Thyroid gland (tissue), 4 donors: ENCODE measurements around the gene TUBA1B. TPM values are rescaled to one million over a fixed set of nuclear protein-coding genes. Genes with fewer than 3 reads are reported as not detected.

Source experiments
- DNase-seq, 2 donors: peaks; one replicate each; pipeline ENCODE4 v3.0.0-alpha.2; 2019
- H3K27ac ChIP-seq, 3 donors: fragments of 200-600 bp; sonication (generic); 1 replicate in 2 of 3; 2 replicates in 1 of 3; pipeline ENCODE4 v1.5.1; 2016 to 2019; ENCODE audit warnings: mild to moderate bottlenecking in 1 of 3, moderate library complexity in 1 of 3
- H3K27me3 ChIP-seq: fragments of 200-600 bp; sonication (generic); one replicate; pipeline ENCODE4 v1.5.1; 2019
- H3K36me3 ChIP-seq, 2 donors: fragments of 200-600 bp; sonication (generic); one replicate each; pipeline ENCODE4 v1.5.1; 2016 to 2019
- H3K4me1 ChIP-seq, 2 donors: fragments of 200-600 bp; sonication (generic); one replicate each; pipeline ENCODE4 v1.5.1; 2017 to 2019
- H3K4me3 ChIP-seq, 3 donors: fragments of 200-600 bp; sonication (generic); replicated peaks in 1 of 3; 1 replicate in 2 of 3; 2 replicates in 1 of 3; pipeline ENCODE4 v1.5.1; 2016; ENCODE audit warnings: mild to moderate bottlenecking in 1 of 3
- H3K9me3 ChIP-seq: fragments of 200-600 bp; sonication (generic); one replicate; pipeline ENCODE4 v1.5.1; 2017
- POLR2A ChIP-seq, 2 donors: fragments of 450-650 bp; IDR thresholded peaks; one replicate each; pipeline ENCODE4 v1.6.1; 2017; ENCODE audit warnings: antibody characterized with exemption in 2 of 2, mild to moderate bottlenecking in 2 of 2, moderate library complexity in 1 of 2
- WGBS, 2 donors: methylation state at CpG; one replicate each; pipeline ENCODE4 v1.1.5; 2017; 5-methylcytosine and 5-hydroxymethylcytosine counted together
- intact Hi-C: fragments of 100-400 bp; cut with DNase I; formaldehyde crosslinking; loops from one replicate; pipeline ENCODE4 v1.15.1; 2023
- total RNA-seq, 4 donors: library from RNA; depleted of rRNA; stranded (reverse); fragments of >200 nt; gene quantifications; one replicate each; pipeline ENCODE4 v1.2.3, GENCODE V29; 2016
- TF ChIP-seq, protein P1 (sequence below), 6 experiments: fragments of 200-600 bp in 3 of 6; fragments of 450-650 bp in 3 of 6; sonication (generic) in 3 of 6; IDR thresholded peaks; one replicate each; pipeline ENCODE4 v1.5.1; 2016 to 2019; ENCODE audit warnings: antibody characterized with exemption in 6 of 6, mild to moderate bottlenecking in 2 of 6, inconsistent platforms in 1 of 6, moderate library complexity in 1 of 6

The TUBA1B gene
- total RNA-seq, 4 donors from 2014 or later: 284 to 653 (median 477) TPM

DNA sequence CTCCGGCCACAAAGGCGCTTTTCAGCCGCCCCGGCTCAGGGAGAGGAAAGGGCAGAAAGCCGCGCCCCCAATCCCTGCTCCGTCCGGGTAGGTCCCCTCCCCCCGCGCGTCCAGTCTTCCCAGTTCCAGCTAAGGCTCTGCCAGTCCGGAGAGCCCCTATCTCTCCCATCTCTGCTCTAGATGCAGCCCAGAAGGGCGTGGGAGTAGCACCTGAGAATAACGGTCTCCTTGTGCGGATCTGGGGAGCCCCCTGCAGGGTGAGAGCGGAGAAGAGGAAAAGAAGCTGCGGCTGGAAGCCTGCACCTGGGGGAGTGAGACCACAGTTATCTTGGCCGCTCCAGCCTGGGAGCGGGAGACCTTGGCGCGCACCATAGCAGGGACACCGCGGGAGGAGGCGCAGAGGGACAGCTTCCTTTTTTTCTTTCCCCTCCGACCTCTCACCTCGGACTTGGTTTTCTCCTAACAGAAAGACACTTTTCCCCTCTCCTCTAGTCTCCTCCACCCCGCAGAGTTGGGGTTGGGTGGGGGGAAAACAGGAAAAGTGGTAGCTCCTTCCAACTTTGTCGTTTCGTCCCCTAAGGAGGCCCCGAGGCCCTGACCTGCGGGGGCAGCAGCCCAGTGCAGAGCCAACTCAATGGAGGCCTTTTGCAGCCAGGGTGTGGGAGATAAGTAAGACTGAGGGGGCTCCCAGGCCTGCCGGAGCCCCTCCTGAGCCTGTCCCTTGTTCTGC is 38.9 kb downstream of the TUBA1B start:
- Histone ChIP-seq H3K4me3 (no peak overlapping the region), H3K9me3 (no peaks in the 10 kb centered on the region), H3K27ac (no peak overlapping the region), H3K27me3 (peaks cover 12% of the 10 kb centered on the region), H3K36me3 (peaks cover 3 to 8% of the 10 kb centered on the region in 2 donors), H3K4me1 (peaks cover 28 to 60% of the 10 kb centered on the region in 2 donors)
- peak; percentile 14 to 26 for DNase-seq
- TF ChIP-seq POLR2A (IDR thresholded peaks at IDR 0.05): no peak
- TF ChIP-seq, protein P1, sequence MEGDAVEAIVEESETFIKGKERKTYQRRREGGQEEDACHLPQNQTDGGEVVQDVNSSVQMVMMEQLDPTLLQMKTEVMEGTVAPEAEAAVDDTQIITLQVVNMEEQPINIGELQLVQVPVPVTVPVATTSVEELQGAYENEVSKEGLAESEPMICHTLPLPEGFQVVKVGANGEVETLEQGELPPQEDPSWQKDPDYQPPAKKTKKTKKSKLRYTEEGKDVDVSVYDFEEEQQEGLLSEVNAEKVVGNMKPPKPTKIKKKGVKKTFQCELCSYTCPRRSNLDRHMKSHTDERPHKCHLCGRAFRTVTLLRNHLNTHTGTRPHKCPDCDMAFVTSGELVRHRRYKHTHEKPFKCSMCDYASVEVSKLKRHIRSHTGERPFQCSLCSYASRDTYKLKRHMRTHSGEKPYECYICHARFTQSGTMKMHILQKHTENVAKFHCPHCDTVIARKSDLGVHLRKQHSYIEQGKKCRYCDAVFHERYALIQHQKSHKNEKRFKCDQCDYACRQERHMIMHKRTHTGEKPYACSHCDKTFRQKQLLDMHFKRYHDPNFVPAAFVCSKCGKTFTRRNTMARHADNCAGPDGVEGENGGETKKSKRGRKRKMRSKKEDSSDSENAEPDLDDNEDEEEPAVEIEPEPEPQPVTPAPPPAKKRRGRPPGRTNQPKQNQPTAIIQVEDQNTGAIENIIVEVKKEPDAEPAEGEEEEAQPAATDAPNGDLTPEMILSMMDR (IDR thresholded peaks at IDR 0.05): peak in 3 of 6 experiments; percentile 10 to 26 (median 15)
- WGBS, 2 donors: 9% methylated on average over 22 to 24 of the region's 32 CpGs
- intact Hi-C loops: no loop called here

DNA sequence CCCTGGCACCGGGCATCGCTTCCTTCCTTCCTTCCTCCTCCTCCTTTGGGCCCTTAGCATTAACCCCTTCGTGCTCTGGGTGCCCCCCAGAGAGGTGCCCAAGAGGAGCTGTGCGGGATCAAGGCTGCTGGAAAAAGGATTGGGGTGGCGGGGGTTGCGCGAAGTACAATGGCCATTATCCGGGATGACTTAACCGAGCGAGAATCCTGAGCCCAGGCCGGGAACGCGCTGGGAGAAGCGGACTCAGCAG is 39.4 kb downstream of the TUBA1B start:
- H3K4me1 ChIP-seq: peaks cover 28 to 60% of the 10 kb centered on the region in 2 donors
- H3K27me3 ChIP-seq: peaks cover 12% of the 10 kb centered on the region
- DNase-seq: no peak
- TF ChIP-seq POLR2A (IDR thresholded peaks at IDR 0.05): no peak
- TF ChIP-seq, protein P1 (IDR thresholded peaks at IDR 0.05): no peak
- H3K36me3 ChIP-seq: peaks cover 0 to 3% of the 10 kb centered on the region in 2 donors
- intact Hi-C loops: no loop called here
- 5 to 8% methylated on average over 11 to 12 of the region's 14 CpGs for WGBS, 2 donors
- H3K9me3 ChIP-seq: no peaks in the 10 kb centered on the region
- no peak overlapping the region for H3K27ac ChIP-seq
- no peak overlapping the region for H3K4me3 ChIP-seq

DNA sequence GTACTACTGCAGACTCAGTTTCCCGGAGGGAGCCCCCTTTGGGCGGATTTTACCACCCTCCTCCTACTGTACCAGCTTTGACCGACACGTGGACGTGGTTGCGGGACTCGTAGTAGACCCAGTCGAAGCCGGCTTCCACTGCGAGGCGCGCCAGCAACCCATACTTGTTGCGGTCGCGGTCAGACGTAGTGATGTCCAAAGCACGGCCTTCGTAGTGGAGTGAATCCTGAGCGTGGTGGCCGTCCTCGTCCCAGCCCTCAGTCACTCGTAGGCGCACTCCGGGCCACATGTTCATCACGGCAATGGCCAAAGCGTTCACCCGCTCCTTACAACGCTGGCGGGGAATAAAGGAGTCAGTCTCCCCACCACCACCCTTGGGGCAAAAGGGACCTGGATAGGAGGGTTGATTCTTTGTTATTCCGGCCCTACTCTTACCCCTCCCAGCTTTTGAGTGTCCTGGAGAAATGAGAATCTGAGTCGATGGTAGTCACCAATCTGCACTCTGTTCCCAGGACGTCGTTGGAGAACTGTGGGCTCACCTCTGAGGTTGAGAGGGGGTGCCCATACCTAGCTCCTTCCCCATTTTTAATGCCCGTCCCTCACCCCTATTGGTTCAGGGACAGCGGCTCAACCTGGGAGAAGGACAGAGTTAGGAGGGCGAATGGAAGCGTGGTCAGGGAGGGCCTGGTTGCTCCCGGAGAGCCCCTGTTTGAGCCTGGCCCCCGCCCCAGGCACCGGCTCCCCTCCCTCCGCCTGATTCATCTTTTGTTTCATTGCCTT is 39.9 kb downstream of the TUBA1B start:
- Histone ChIP-seq H3K4me3 (no peak overlapping the region), H3K36me3 (no peaks in the 10 kb centered on the region), H3K4me1 (peaks cover 28 to 60% of the 10 kb centered on the region in 2 donors), H3K27ac (no peak overlapping the region), H3K9me3 (no peaks in the 10 kb centered on the region), H3K27me3 (peaks cover 12% of the 10 kb centered on the region)
- DNase-seq: no peak
- intact Hi-C loops: no loop called here
- TF ChIP-seq POLR2A (IDR thresholded peaks at IDR 0.05): no peak
- TF ChIP-seq, protein P1 (IDR thresholded peaks at IDR 0.05): no peak
- 24 to 33% methylated on average over 15 to 28 of the region's 41 CpGs for WGBS, 2 donors

DNA sequence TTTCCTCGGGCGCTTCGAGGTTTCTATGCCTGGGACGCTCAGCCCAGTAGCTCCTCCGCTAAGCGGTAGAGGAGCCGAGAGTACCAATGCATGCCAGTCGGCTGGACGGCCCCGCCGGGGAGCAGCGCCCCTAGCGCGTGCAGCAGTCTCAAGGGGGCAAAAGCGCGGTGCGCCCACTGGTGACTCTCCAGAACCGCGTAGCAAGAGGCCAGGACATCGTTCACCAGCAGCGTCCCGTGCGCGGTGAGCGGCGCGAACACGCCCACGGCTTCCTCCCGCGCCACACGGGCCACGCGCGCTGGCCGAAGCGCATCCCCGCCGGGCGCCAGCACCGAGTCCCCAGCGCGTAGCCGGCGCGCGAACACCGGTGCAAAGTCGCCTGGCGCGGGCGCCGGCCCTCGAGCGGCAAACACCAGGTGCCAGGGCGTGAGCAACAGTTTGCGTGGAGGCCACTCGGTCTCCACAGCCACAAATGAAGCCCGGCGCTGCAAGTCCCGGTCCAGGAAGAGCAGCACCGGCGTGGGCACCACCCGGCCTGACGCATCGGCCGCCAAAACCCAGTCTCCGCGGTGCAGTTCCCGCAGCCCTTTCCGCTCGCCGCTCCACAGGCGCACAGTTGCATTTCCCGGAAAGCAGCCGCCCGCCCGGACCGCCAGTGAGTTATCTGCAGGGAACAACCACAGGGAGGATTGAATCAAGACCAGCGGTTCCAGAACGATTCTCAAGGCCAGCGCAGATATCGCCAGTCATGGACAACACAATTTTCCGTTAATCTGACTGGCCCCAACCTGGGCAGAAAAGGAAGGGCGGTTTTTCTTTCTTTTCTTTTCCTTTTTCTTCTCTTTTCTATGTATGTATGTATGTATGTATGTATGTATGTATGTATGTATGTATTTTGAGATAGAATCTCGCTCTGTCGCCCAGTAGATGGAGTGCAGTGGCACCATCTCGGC is 41.1 kb downstream of the TUBA1B start:
- WGBS, 2 donors: 7 to 12% methylated on average over 21 to 30 of the region's 88 CpGs
- TF ChIP-seq POLR2A (IDR thresholded peaks at IDR 0.05): no peak
- TF ChIP-seq, protein P1 (IDR thresholded peaks at IDR 0.05): no peak
- H3K4me1 ChIP-seq: peaks cover 28 to 60% of the 10 kb centered on the region in 2 donors
- intact Hi-C loops: loop anchor here (5.0 to 10.0 kb wide), 2 partner anchors 32 to 145 kb away; no protein-coding TSS in a partner anchor
- H3K4me3 ChIP-seq: peak overlapping the region in 1 of 3 donors; percentile 2
- H3K9me3 ChIP-seq: no peaks in the 10 kb centered on the region
- H3K36me3 ChIP-seq: no peaks in the 10 kb centered on the region
- peak in 1 of 2 donors; percentile 11 for DNase-seq
- no peak overlapping the region for H3K27ac ChIP-seq
- H3K27me3 ChIP-seq: peaks cover 12% of the 10 kb centered on the region
